CD4-positive, alpha-beta memory T cell (primary cell): ENCODE data around the gene ATXN1. TPM values are rescaled to one million over a fixed set of nuclear protein-coding genes. Genes with fewer than 3 reads are reported as not detected.

Source experiments
- CTCF ChIA-PET: fragments of 350-600 bp; sonication (Branson Sonifier 250); formaldehyde crosslinking; loops from one replicate; lab custom pipeline; 2021; ENCODE audit warnings: inconsistent platforms; ENCODE audit not compliant: partially characterized antibody; lab: Charles Lee
- POLR2A ChIA-PET: fragments of 350-600 bp; sonication (Branson Sonifier 250); formaldehyde crosslinking; loops from one replicate; lab custom pipeline; 2021; ENCODE audit not compliant: partially characterized antibody; lab: Charles Lee
- DNase-seq, 5 donors: peaks; one replicate each; pipeline versions ENCODE4 v3.0.0 to v3.0.0-alpha.2; 2020 to 2022; ENCODE audit warnings: mixed read lengths in 1 of 5
- H3K27ac ChIP-seq: one replicate; pipeline ENCODE4 v1.7.0; 2013; ENCODE audit warnings: low read depth, low read length
- H3K27me3 ChIP-seq: 2 replicates; pipeline ENCODE4 v1.7.0; 2013; ENCODE audit warnings: mild to moderate bottlenecking, low read length, moderate library complexity; ENCODE audit not compliant: insufficient read depth
- H3K36me3 ChIP-seq: 2 replicates; pipeline ENCODE4 v1.7.0; 2013; ENCODE audit warnings: mild to moderate bottlenecking, low read length, moderate library complexity; ENCODE audit not compliant: insufficient read depth
- H3K4me1 ChIP-seq: 2 replicates; pipeline ENCODE4 v1.7.0; 2013; ENCODE audit warnings: mild to moderate bottlenecking, low read length, moderate library complexity; ENCODE audit not compliant: insufficient read depth
- H3K4me3 ChIP-seq, 2 donors: one replicate each; pipeline ENCODE4 v1.7.0; 2013; ENCODE audit warnings: low read length in 2 of 2, mild to moderate bottlenecking in 1 of 2
- H3K9me3 ChIP-seq, 2 donors: one replicate each; pipeline ENCODE4 v1.7.0; 2013; ENCODE audit warnings: low read length in 2 of 2, control low read depth in 1 of 2; ENCODE audit not compliant: control insufficient read depth in 1 of 2
- H3K27ac Mint-ChIP-seq, 7 donors: one replicate each; pipeline ENCODE4 v1.8.0; 2020 to 2021; ENCODE audit warnings: mixed read lengths in 7 of 7, mild to moderate bottlenecking in 6 of 7, inconsistent platforms in 3 of 7, moderate library complexity in 3 of 7
- H3K27me3 Mint-ChIP-seq, 2 donors: one replicate each; pipeline ENCODE4 v1.8.0; 2020 to 2021; ENCODE audit warnings: mixed read lengths in 2 of 2
- H3K36me3 Mint-ChIP-seq, 2 donors: one replicate each; pipeline ENCODE4 v1.8.0; 2020 to 2021; ENCODE audit warnings: mixed read lengths in 2 of 2, inconsistent platforms in 1 of 2, mild to moderate bottlenecking in 1 of 2
- H3K4me1 Mint-ChIP-seq, 4 donors: one replicate each; pipeline ENCODE4 v1.8.0; 2020 to 2021; ENCODE audit warnings: mixed read lengths in 4 of 4, mild to moderate bottlenecking in 1 of 4
- H3K4me3 Mint-ChIP-seq, 8 donors: one replicate each; pipeline ENCODE4 v1.8.0; 2020 to 2021; ENCODE audit warnings: mixed read lengths in 8 of 8, mild to moderate bottlenecking in 7 of 8, moderate library complexity in 6 of 8, inconsistent platforms in 3 of 8
- H3K9me3 Mint-ChIP-seq, 8 donors: one replicate each; pipeline ENCODE4 v1.8.0; 2020 to 2021; ENCODE audit warnings: mixed read lengths in 8 of 8, mild to moderate bottlenecking in 5 of 8, inconsistent platforms in 3 of 8, moderate library complexity in 1 of 8
- intact Hi-C: fragments of 100-400 bp; cut with micrococcal nuclease; formaldehyde crosslinking; loops from one replicate; pipeline ENCODE4 v1.15.1; 2023
- polyA plus RNA-seq, 2 donors: library from polyadenylated mRNA; unstranded; fragments of 300-500 nt; fragmentation: Illumina TruSeq; gene quantifications; one replicate each; pipeline ENCODE4 v1.2.3, GENCODE V29; 2021
- total RNA-seq, 2 experiments: library from RNA; stranded (reverse); gene quantifications; one replicate each; pipeline ENCODE4 v1.2.3, GENCODE V29; 2021

ATXN1 gene
- total and polyA plus RNA-seq, 4 experiments from 2014 or later = 10.5 to 97.4 (median 56.9) TPM

- no peaks in the 10 kb centered on the region for H3K27me3 ChIP-seq
- Mint-ChIP-seq H3K9me3 (no peaks in the 10 kb centered on the region), H3K4me3 (no peak overlapping the region), H3K27me3 (no peaks in the 10 kb centered on the region), H3K36me3 (peaks cover 6 to 25% of the 10 kb centered on the region in 2 donors), H3K4me1 (peaks cover 5 to 26% (median 9%) of the 10 kb centered on the region in 4 donors), H3K27ac (peak overlapping the region in 1 of 7 donors; percentile 11)
- no peak overlapping the region for H3K27ac ChIP-seq
- no peaks in the 10 kb centered on the region for H3K9me3 ChIP-seq
- H3K4me3 ChIP-seq = no peak overlapping the region
- ChIA-PET CTCF (no interaction called here), POLR2A (no interaction called here)
- no peaks in the 10 kb centered on the region for H3K36me3 ChIP-seq
- no peak for DNase-seq
- no peaks in the 10 kb centered on the region for H3K4me1 ChIP-seq
- intact Hi-C loops = no loop called here
Observed at GRCh38 chr6:16563628-16564240, 197.5 kb downstream of the ATXN1 start.

- no peaks in the 10 kb centered on the region for H3K27me3 ChIP-seq
- H3K4me1 ChIP-seq = no peaks in the 10 kb centered on the region
- no peaks in the 10 kb centered on the region for H3K9me3 Mint-ChIP-seq
- no peak overlapping the region for H3K4me3 Mint-ChIP-seq
- POLR2A ChIA-PET = no interaction called here
- H3K27ac Mint-ChIP-seq = no peak overlapping the region
- no peaks in the 10 kb centered on the region for H3K36me3 ChIP-seq
- CTCF ChIA-PET = interaction anchor here (0.8 kb wide), 1 partner anchor 46 kb away, joined by 3 read pairs; no protein-coding TSS in a partner anchor
- no peaks in the 10 kb centered on the region for H3K27me3 Mint-ChIP-seq
- peaks cover 3 to 22% of the 10 kb centered on the region in 2 donors for H3K36me3 Mint-ChIP-seq
- intact Hi-C loops = no loop called here
- H3K9me3 ChIP-seq = no peaks in the 10 kb centered on the region
- DNase-seq = no peak
- no peak overlapping the region for H3K4me3 ChIP-seq
- H3K4me1 Mint-ChIP-seq = peaks cover 3 to 13% (median 4%) of the 10 kb centered on the region in 4 donors
- H3K27ac ChIP-seq = no peak overlapping the region
Observed at GRCh38 chr6:16562498-16562897, 198.8 kb downstream of the ATXN1 start.

GRCh38 chr6:16559071-16559470, 202.2 kb downstream of the ATXN1 start:
- CTCF ChIA-PET = interaction anchor here (1.3 to 1.7 kb wide), 2 partner anchors 7 to 204 kb away, joined by 3 to 4 read pairs; no protein-coding TSS in a partner anchor
- H3K27ac Mint-ChIP-seq = peak overlapping the region in 2 of 7 donors; percentile 11 to 71
- intact Hi-C loops = no loop called here

GRCh38 chr6:16555550-16555949, 205.7 kb downstream of the ATXN1 start:
- H3K9me3 Mint-ChIP-seq = no peaks in the 10 kb centered on the region
- POLR2A ChIA-PET = no interaction called here
- no peaks in the 10 kb centered on the region for H3K9me3 ChIP-seq
- no peak overlapping the region for H3K27ac ChIP-seq
- no peaks in the 10 kb centered on the region for H3K4me1 ChIP-seq
- no peaks in the 10 kb centered on the region for H3K27me3 ChIP-seq
- H3K36me3 Mint-ChIP-seq = peaks cover 33 to 42% of the 10 kb centered on the region in 2 donors
- DNase-seq = no peak
- H3K36me3 ChIP-seq = no peaks in the 10 kb centered on the region
- peak overlapping the region in 2 of 7 donors; percentile 19 to 65 for H3K27ac Mint-ChIP-seq
- H3K27me3 Mint-ChIP-seq = no peaks in the 10 kb centered on the region
- no peak overlapping the region for H3K4me3 ChIP-seq
- CTCF ChIA-PET = no interaction called here
- H3K4me1 Mint-ChIP-seq = peaks cover 4 to 9% (median 6%) of the 10 kb centered on the region in 4 donors
- intact Hi-C loops = no loop called here
- H3K4me3 Mint-ChIP-seq = no peak overlapping the region

More at GRCh38 chr6:16559071-16559470, 202.2 kb downstream of the ATXN1 start:
- Histone ChIP-seq H3K27ac (no peak overlapping the region), H3K27me3 (no peaks in the 10 kb centered on the region), H3K4me3 (no peak overlapping the region), H3K9me3 (no peaks in the 10 kb centered on the region), H3K4me1 (no peaks in the 10 kb centered on the region), H3K36me3 (no peaks in the 10 kb centered on the region)
- no peaks in the 10 kb centered on the region for H3K9me3 Mint-ChIP-seq
- peaks cover 14% of the 10 kb centered on the region in 2 donors for H3K36me3 Mint-ChIP-seq
- DNase-seq = no peak
- H3K27me3 Mint-ChIP-seq = no peaks in the 10 kb centered on the region
- peaks cover 0 to 8% (median 1%) of the 10 kb centered on the region in 4 donors for H3K4me1 Mint-ChIP-seq
- POLR2A ChIA-PET = no interaction called here
- H3K4me3 Mint-ChIP-seq = no peak overlapping the region

- H3K27ac ChIP-seq = no peak overlapping the region
- no peak overlapping the region for H3K4me3 Mint-ChIP-seq
- no peaks in the 10 kb centered on the region for H3K36me3 ChIP-seq
- H3K9me3 Mint-ChIP-seq = no peaks in the 10 kb centered on the region
- no peaks in the 10 kb centered on the region for H3K27me3 Mint-ChIP-seq
- no peaks in the 10 kb centered on the region for H3K27me3 ChIP-seq
- intact Hi-C loops = no loop called here
- peaks cover 35 to 46% of the 10 kb centered on the region in 2 donors for H3K36me3 Mint-ChIP-seq
- H3K27ac Mint-ChIP-seq = peak overlapping the region in 1 of 7 donors; percentile 17
- no peak overlapping the region for H3K4me3 ChIP-seq
- H3K4me1 ChIP-seq = no peaks in the 10 kb centered on the region
- POLR2A ChIA-PET = no interaction called here
- no peaks in the 10 kb centered on the region for H3K9me3 ChIP-seq
- DNase-seq = no peak
- CTCF ChIA-PET = interaction anchor here (0.9 kb wide), 1 partner anchor 144 kb away, joined by 3 read pairs; no protein-coding TSS in a partner anchor
- H3K4me1 Mint-ChIP-seq = peaks cover 4 to 11% (median 6%) of the 10 kb centered on the region in 4 donors
Observed at GRCh38 chr6:16553531-16553930, 207.7 kb downstream of the ATXN1 start.

- POLR2A ChIA-PET = no interaction called here
Observed at GRCh38 chr6:16551466-16551865, 209.8 kb downstream of the ATXN1 start.

GRCh38 chr6:16548121-16548520, 213.1 kb downstream of the ATXN1 start:
- H3K4me3 ChIP-seq = no peak overlapping the region
- ChIA-PET POLR2A (no interaction called here), CTCF (no interaction called here)
- Mint-ChIP-seq H3K4me1 (peaks cover 4 to 12% (median 6%) of the 10 kb centered on the region in 4 donors), H3K9me3 (peaks cover 0 to 3% (median 0%) of the 10 kb centered on the region in 8 donors), H3K27ac (peak overlapping the region in 2 of 7 donors; percentile 6 to 23), H3K36me3 (peaks cover 45 to 46% of the 10 kb centered on the region in 2 donors), H3K4me3 (no peak overlapping the region), H3K27me3 (no peaks in the 10 kb centered on the region)
- H3K27me3 ChIP-seq = no peaks in the 10 kb centered on the region
- H3K36me3 ChIP-seq = no peaks in the 10 kb centered on the region
- H3K4me1 ChIP-seq = no peaks in the 10 kb centered on the region
- no peak for DNase-seq
- no peaks in the 10 kb centered on the region for H3K9me3 ChIP-seq
- intact Hi-C loops = no loop called here
- H3K27ac ChIP-seq = no peak overlapping the region

More at GRCh38 chr6:16551466-16551865, 209.8 kb downstream of the ATXN1 start:
- Mint-ChIP-seq H3K36me3 (peaks cover 40 to 47% of the 10 kb centered on the region in 2 donors), H3K27ac (peak overlapping the region in 1 of 7 donors; percentile 21), H3K9me3 (no peaks in the 10 kb centered on the region), H3K4me3 (no peak overlapping the region), H3K4me1 (peaks cover 4 to 13% (median 6%) of the 10 kb centered on the region in 4 donors), H3K27me3 (no peaks in the 10 kb centered on the region)
- intact Hi-C loops = no loop called here
- H3K27me3 ChIP-seq = no peaks in the 10 kb centered on the region
- no peak overlapping the region for H3K4me3 ChIP-seq
- H3K36me3 ChIP-seq = no peaks in the 10 kb centered on the region
- DNase-seq = no peak
- CTCF ChIA-PET = interaction anchor here (1.4 kb wide), 1 partner anchor 9 kb away, joined by 4 read pairs; no protein-coding TSS in a partner anchor
- no peak overlapping the region for H3K27ac ChIP-seq
- no peaks in the 10 kb centered on the region for H3K9me3 ChIP-seq
- no peaks in the 10 kb centered on the region for H3K4me1 ChIP-seq
